SU-DHL-6 (cell line): ENCODE data around the gene ZMYM4.

Experiments
- H2AFZ ChIP-seq: fragments of 200-600 bp; sonication (generic); 2 replicates; pipeline ENCODE4 v1.6.1; 2014; ENCODE audit warnings: low read depth, mild to moderate bottlenecking, moderate library complexity, mixed read lengths, antibody characterized with exemption, low read length; ENCODE audit not compliant: severe bottlenecking
- H3F3A ChIP-seq: fragments of 200-600 bp; shearing (Covaris generic); 2 replicates; pipeline ENCODE4 v1.6.0; 2016; ENCODE audit warnings: antibody characterized with exemption, mild to moderate bottlenecking; ENCODE audit not compliant: insufficient read depth
- H3K27ac ChIP-seq: fragments of 200-600 bp; sonication (generic); 2 replicates; pipeline ENCODE4 v1.5.1; 2016; ENCODE audit warnings: low read depth, mild to moderate bottlenecking, low read length, moderate library complexity, mixed read lengths
- H3K27me3 ChIP-seq: fragments of 200-600 bp; sonication (generic), shearing (Covaris generic); 2 replicates; pipeline ENCODE4 v1.6.0; 2014; ENCODE audit warnings: mild to moderate bottlenecking, low read length
- H3K36me3 ChIP-seq: fragments of 200-600 bp; sonication (generic); 2 replicates; pipeline ENCODE4 v1.6.1; 2014; ENCODE audit warnings: mild to moderate bottlenecking, low read length, mixed read lengths
- H3K4me2 ChIP-seq: fragments of 300-600, 200-600 bp; shearing (Covaris generic), sonication (generic); 2 replicates; pipeline ENCODE4 v1.6.0; 2014; ENCODE audit warnings: low read length, low read depth, mild to moderate bottlenecking; ENCODE audit not compliant: poor library complexity, severe bottlenecking
- H3K4me3 ChIP-seq: fragments of 200-600 bp; sonication (generic); 2 replicates; pipeline ENCODE4 v1.5.1; 2014; ENCODE audit warnings: antibody characterized with exemption, low read length, mild to moderate bottlenecking, mixed read lengths; ENCODE audit not compliant: insufficient read depth, poor library complexity, severe bottlenecking
- H3K79me2 ChIP-seq: fragments of 200-600 bp; sonication (generic); 2 replicates; pipeline ENCODE4 v1.6.1; 2014; ENCODE audit warnings: mild to moderate bottlenecking, low read length, moderate library complexity; ENCODE audit not compliant: insufficient read depth
- H3K9ac ChIP-seq: fragments of 200-600 bp; sonication (generic); 2 replicates; pipeline ENCODE4 v1.7.0; 2014; ENCODE audit warnings: mild to moderate bottlenecking, low read length
- H3K9me2 ChIP-seq: fragments of 200-600 bp; sonication (generic); replicated peaks from 2 replicates; pipeline ENCODE4 v1.6.1; 2014; ENCODE audit warnings: low read length; ENCODE audit not compliant: insufficient read depth
- H3K9me3 ChIP-seq: fragments of 200-600 bp; sonication (generic); 2 replicates; pipeline ENCODE4 v1.6.1; 2014; ENCODE audit warnings: low read length, mixed read lengths; ENCODE audit not compliant: insufficient read depth
- H4K20me1 ChIP-seq: fragments of 200-600 bp; sonication (generic); 2 replicates; pipeline ENCODE4 v1.6.1; 2014; ENCODE audit warnings: low read depth, mild to moderate bottlenecking, antibody characterized with exemption, low read length, moderate library complexity, mixed read lengths
- CTCF ChIP-seq: fragments of 200-600 bp; sonication (generic); IDR thresholded peaks from one replicate; pipeline ENCODE4 v1.5.1; 2017; ENCODE audit warnings: antibody characterized with exemption, mild to moderate bottlenecking, low read length, moderate library complexity; ENCODE audit not compliant: insufficient read depth, poor library complexity, severe bottlenecking
- EZH2phosphoT487 ChIP-seq: fragments of 200-600 bp; sonication (generic), shearing (Covaris generic); conservative IDR thresholded peaks from 2 replicates; pipeline ENCODE4 v1.6.1; 2018; ENCODE audit warnings: mild to moderate bottlenecking, antibody characterized with exemption, low read length, moderate library complexity, mixed read lengths

The ZMYM4 gene

GRCh38 chr1:35408925-35409324 is 140.4 kb downstream of the ZMYM4 start:
- H4K20me1 ChIP-seq: no peaks in the 10 kb centered on the region
- no peaks in the 10 kb centered on the region for H3F3A ChIP-seq
- no peaks in the 10 kb centered on the region for H3K36me3 ChIP-seq
- no peak overlapping the region for H3K27ac ChIP-seq
- no peak overlapping the region for H2AFZ ChIP-seq
- no peaks in the 10 kb centered on the region for H3K9me2 ChIP-seq
- no peaks in the 10 kb centered on the region for H3K79me2 ChIP-seq
- no peaks in the 10 kb centered on the region for H3K27me3 ChIP-seq
- H3K4me3 ChIP-seq: no peak overlapping the region
- no peaks in the 10 kb centered on the region for H3K9me3 ChIP-seq
- H3K9ac ChIP-seq: no peak overlapping the region
- H3K4me2 ChIP-seq: no peak overlapping the region
- TF ChIP-seq CTCF: no peak
- no peak for TF ChIP-seq EZH2phosphoT487

- no peak for TF ChIP-seq EZH2phosphoT487
- TF ChIP-seq CTCF: no peak
- no peaks in the 10 kb centered on the region for H3K36me3 ChIP-seq
- H2AFZ ChIP-seq: no peak overlapping the region
- no peak overlapping the region for H3K4me2 ChIP-seq
- H4K20me1 ChIP-seq: no peaks in the 10 kb centered on the region
- H3K27me3 ChIP-seq: no peaks in the 10 kb centered on the region
- no peaks in the 10 kb centered on the region for H3K9me3 ChIP-seq
- no peak overlapping the region for H3K4me3 ChIP-seq
- no peak overlapping the region for H3K9ac ChIP-seq
- no peak overlapping the region for H3K27ac ChIP-seq
- peaks cover 6% of the 10 kb centered on the region; the same call in 1 of the 2 replicates for H3F3A ChIP-seq
- no peaks in the 10 kb centered on the region for H3K79me2 ChIP-seq
- H3K9me2 ChIP-seq: no peaks in the 10 kb centered on the region
Observed at GRCh38 chr1:35426097-35426586, 157.6 kb downstream of the ZMYM4 start.

- no peak overlapping the region for H2AFZ ChIP-seq
- H3K27ac ChIP-seq: no peak overlapping the region
- no peaks in the 10 kb centered on the region for H3K79me2 ChIP-seq
- H3F3A ChIP-seq: peaks cover 6% of the 10 kb centered on the region; the same call in 1 of the 2 replicates
- TF ChIP-seq CTCF (no peak), EZH2phosphoT487 (no peak)
- H3K4me3 ChIP-seq: no peak overlapping the region
- no peaks in the 10 kb centered on the region for H3K36me3 ChIP-seq
- no peaks in the 10 kb centered on the region for H3K9me2 ChIP-seq
- no peaks in the 10 kb centered on the region for H4K20me1 ChIP-seq
- H3K27me3 ChIP-seq: no peaks in the 10 kb centered on the region
- H3K9me3 ChIP-seq: no peaks in the 10 kb centered on the region
- no peak overlapping the region for H3K4me2 ChIP-seq
- no peak overlapping the region for H3K9ac ChIP-seq
Observed at GRCh38 chr1:35428360-35428759, 159.9 kb downstream of the ZMYM4 start.
